Fibroblast of pulmonary artery (primary cell): ENCODE data around the gene PTH2.
"Not testable (repeated sequence)": the region's sequence is repeated elsewhere in the genome, so short reads cannot be mapped to it uniquely, and the experiment has no call there.

Experiments used
- DNase-seq: peaks from one replicate; pipeline ENCODE4 v3.0.0-alpha.2; 2010; ENCODE audit warnings: low read depth
- H3K4me3 ChIP-seq: replicated peaks from 2 replicates; pipeline ENCODE4 v1.5.1; 2011; ENCODE audit warnings: low read depth, mild to moderate bottlenecking, control low read depth, low read length, moderate library complexity
- TF ChIP-seq, protein P1 (sequence below): IDR thresholded peaks from 2 replicates; pipeline ENCODE4 v1.5.1; 2011; ENCODE audit warnings: mild to moderate bottlenecking, control low read depth, low read length, inconsistent platforms; ENCODE audit errors: missing control alignments

PTH2 gene

GRCh38 chr19:49448432-49448786, 25.2 kb upstream of the PTH2 start:
- H3K4me3 ChIP-seq, result no peak overlapping the region
- TF ChIP-seq, protein P1, sequence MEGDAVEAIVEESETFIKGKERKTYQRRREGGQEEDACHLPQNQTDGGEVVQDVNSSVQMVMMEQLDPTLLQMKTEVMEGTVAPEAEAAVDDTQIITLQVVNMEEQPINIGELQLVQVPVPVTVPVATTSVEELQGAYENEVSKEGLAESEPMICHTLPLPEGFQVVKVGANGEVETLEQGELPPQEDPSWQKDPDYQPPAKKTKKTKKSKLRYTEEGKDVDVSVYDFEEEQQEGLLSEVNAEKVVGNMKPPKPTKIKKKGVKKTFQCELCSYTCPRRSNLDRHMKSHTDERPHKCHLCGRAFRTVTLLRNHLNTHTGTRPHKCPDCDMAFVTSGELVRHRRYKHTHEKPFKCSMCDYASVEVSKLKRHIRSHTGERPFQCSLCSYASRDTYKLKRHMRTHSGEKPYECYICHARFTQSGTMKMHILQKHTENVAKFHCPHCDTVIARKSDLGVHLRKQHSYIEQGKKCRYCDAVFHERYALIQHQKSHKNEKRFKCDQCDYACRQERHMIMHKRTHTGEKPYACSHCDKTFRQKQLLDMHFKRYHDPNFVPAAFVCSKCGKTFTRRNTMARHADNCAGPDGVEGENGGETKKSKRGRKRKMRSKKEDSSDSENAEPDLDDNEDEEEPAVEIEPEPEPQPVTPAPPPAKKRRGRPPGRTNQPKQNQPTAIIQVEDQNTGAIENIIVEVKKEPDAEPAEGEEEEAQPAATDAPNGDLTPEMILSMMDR, result no peak
- DNase-seq, result no peak

DNA sequence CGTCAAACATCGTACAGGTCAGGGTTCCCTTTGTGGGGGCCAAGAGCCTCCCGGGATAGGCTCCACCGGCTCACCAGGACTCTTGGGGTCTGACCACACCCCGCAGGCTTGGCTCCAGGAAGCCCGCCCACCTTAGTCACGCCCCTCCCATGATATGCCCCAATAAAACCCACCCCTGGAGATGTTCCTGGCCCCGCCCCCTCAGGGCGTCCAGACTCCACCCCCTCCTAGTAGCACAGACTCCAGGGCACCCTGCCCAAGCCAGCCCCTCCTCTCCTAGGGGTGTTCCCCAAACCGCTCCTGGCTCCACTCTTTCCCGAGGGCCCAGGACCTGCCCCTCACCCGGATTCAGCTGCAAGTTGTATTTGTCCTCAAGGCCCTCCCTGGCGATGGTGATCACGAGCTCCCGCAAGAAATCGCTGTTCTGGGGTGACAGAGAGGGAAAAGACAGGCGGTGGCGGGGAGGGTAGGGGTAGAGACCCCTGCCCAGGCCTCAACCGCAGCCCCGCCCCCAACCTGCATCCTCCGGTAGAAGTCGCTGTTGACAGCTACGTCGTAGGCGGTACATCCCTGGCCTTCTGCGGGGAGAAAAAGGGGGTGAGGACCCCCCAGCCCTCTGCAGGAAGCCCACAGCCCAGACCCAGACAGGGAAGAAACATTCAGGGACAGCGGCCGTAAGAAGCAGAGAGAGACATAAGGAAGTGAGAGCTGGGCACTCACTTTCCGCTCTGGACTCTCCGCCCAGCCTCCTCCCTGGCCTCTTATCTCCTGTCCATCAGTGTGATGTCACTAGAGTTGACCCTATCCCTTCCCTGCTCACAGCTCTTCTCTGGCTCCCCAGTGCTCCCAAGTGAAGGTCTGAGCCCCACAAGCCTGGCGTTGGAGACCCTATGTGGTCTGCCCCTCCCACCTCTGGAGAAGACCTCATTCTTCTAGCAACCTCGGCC, 24.5 kb upstream of the PTH2 start:
- TF ChIP-seq, protein P1, result no peak
- no peak overlapping the region for H3K4me3 ChIP-seq
- peak; percentile 21 for DNase-seq

GRCh38 chr19:49445997-49446396, 22.8 kb upstream of the PTH2 start:
- TF ChIP-seq, protein P1, result no peak
- DNase-seq, result no peak
- no peak overlapping the region for H3K4me3 ChIP-seq

DNA sequence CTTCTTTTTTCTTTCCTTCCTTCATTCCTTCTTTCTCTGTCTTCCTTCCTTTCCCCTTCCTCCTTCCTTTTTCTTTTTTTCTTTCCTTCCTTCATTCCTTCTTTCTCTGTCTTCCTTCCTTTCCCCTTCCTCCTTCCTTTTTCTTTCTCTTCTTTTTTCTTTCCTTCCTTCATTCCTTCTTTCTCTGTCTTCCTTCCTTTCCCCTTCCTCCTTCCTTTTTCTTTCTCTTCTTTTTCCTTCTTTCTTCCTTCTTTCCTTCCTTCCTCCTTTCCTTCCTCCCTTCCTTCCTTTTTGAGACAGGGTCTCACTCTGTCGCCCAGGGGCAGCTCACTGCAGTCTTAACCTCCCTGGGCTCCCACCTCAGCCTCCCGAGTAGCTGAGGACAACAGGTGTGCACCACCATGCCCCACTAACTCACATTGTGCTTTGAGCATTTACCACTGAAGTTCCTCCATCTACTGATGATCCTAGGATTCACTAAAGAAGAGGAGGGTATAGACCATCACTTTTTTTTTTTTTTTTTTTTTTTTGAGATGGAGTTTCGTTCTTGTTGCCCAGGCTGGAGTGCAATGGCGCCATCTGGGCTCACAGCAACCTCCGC, 21.0 kb upstream of the PTH2 start:
- not testable (repeated sequence) for H3K4me3 ChIP-seq, DNase-seq

GRCh38 chr19:49443366-49444099, 20.3 kb upstream of the PTH2 start:
- peak overlapping the region; percentile 66 for H3K4me3 ChIP-seq
- TF ChIP-seq, protein P1, result peak; percentile 70
- DNase-seq, result peak; percentile 96

GRCh38 chr19:49442771-49443365, 19.6 kb upstream of the PTH2 start:
- peak; percentile 87 for DNase-seq
- peak overlapping the region; percentile 66 for H3K4me3 ChIP-seq
- TF ChIP-seq, protein P1, result no peak

DNA sequence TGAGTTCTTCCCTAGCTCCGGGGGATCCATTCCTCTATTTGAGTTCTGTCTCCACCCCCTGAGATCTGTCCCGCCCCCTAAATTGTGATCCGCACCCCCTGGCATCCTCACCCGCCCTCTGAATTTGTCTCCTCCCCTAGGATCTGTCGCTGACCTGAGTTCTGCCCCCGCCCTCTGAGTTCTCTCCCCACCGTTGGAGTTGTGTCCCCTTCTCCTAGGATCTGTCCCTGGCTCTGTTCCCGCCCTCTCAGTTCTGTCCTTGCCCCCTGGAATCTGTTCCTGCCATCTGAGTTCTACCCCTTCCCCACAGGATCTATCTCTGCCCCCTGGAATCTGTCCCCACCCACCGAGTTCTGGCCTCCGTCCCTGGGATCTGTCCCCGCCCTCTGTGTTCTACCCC, 19.1 kb upstream of the PTH2 start:
- peak overlapping the region; percentile 66 for H3K4me3 ChIP-seq
- TF ChIP-seq, protein P1, result no peak
- DNase-seq, result no peak
